K562 (cell line): ENCODE data around the gene DYNC1I2.

Source experiments
- DNMT1 ChIP-seq: fragments of 450-650 bp; IDR thresholded peaks from 2 replicates; pipeline ENCODE4 v1.6.1; 2016; ENCODE audit warnings: antibody characterized with exemption, mild to moderate bottlenecking
- HNRNPK ChIP-seq: fragments of 200-400 bp; formaldehyde crosslinking; IDR thresholded peaks from one replicate; pipeline ENCODE4 v1.6.1; 2018; ENCODE audit warnings: mild to moderate bottlenecking, low read depth, low read length; ENCODE audit not compliant: poor library complexity, severe bottlenecking
- NCOR1 ChIP-seq: fragments of 450-650 bp; IDR thresholded peaks from 2 replicates; pipeline ENCODE4 v1.6.1; 2016; ENCODE audit warnings: mild to moderate bottlenecking, moderate library complexity
- PHF20 ChIP-seq: fragments of 450-650 bp; IDR thresholded peaks from 2 replicates; pipeline ENCODE4 v1.6.1; 2018; ENCODE audit not compliant: partially characterized antibody
- POLR2A ChIP-seq: fragments of 450-650 bp; conservative IDR thresholded peaks from 2 replicates; pipeline ENCODE4 v1.6.1; 2016
- POLR2AphosphoS5 ChIP-seq: IDR thresholded peaks from 2 replicates; pipeline ENCODE4 v1.6.1; 2011; ENCODE audit warnings: mild to moderate bottlenecking, low read depth, low read length, moderate library complexity; ENCODE audit not compliant: control insufficient read depth, insufficient read depth
- RAD51 ChIP-seq: fragments of 450-650 bp; IDR thresholded peaks from 2 replicates; pipeline ENCODE4 v1.7.1; 2016; ENCODE audit warnings: low read depth, mild to moderate bottlenecking, borderline replicate concordance
- RBFOX2 ChIP-seq: fragments of 200-400 bp; formaldehyde crosslinking; IDR thresholded peaks from 2 replicates; pipeline ENCODE4 v1.6.1; 2017; ENCODE audit warnings: low read depth, mild to moderate bottlenecking, low read length, moderate library complexity
- SMAD1 ChIP-seq: fragments of 150-350 bp; IDR thresholded peaks from 2 replicates; pipeline ENCODE4 v1.6.1; 2014; ENCODE audit warnings: low read length, low read depth; ENCODE audit not compliant: partially characterized antibody
- SMAD2 ChIP-seq: fragments of 150-350 bp; IDR thresholded peaks from 2 replicates; pipeline ENCODE4 v1.6.1; 2014; ENCODE audit warnings: low read depth, mild to moderate bottlenecking, low read length
- ZBTB8A ChIP-seq: fragments of 450-650 bp; IDR thresholded peaks from 2 replicates; pipeline ENCODE4 v1.6.1; 2018; ENCODE audit warnings: mild to moderate bottlenecking, moderate library complexity; ENCODE audit not compliant: partially characterized antibody
- TF ChIP-seq, protein P1 (sequence below), 3 experiments: IDR thresholded peaks in 2 of 3; conservative IDR thresholded peaks in 1 of 3; 2 replicates each; pipeline ENCODE4 v1.5.1; 2011 to 2012; ENCODE audit warnings: low read length in 3 of 3, mild to moderate bottlenecking in 3 of 3, control low read depth in 2 of 3, improper control_type of control experiment in 1 of 3, inconsistent platforms in 1 of 3, low read depth in 1 of 3, mixed read lengths in 1 of 3, moderate library complexity in 1 of 3; ENCODE audit not compliant: insufficient read depth in 2 of 3

DNA sequence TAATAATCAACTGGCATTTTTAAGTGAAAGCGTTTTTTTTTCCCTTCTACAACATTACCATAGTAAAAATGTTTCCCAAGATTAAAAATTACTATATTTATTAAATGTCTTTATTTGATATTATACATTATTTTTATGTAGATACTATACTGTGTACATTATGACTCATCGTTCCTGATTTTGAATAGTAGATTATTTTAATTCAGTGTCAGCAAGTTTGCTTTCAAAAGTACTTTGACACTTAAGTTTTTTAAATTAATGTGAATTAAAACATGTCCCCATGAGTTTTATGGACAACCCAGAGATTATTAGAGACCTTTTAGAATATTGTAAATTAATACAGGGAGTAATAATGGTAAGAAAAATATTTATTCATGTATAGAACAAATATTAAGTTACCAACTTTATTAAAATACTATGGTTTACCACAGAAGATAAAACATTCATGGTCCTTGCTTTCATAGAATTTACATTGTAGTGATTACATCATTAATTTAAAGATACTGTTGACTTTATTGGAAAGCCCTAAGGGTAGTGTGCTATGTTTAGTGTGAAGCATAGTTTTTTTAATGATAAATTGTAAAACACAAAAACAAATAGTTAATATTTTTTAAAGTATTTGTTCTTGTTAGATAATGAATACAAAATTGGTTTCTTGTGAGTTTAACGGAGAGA lies 21.9 kb downstream of the DYNC1I2 start:
- TF ChIP-seq, protein P1, sequence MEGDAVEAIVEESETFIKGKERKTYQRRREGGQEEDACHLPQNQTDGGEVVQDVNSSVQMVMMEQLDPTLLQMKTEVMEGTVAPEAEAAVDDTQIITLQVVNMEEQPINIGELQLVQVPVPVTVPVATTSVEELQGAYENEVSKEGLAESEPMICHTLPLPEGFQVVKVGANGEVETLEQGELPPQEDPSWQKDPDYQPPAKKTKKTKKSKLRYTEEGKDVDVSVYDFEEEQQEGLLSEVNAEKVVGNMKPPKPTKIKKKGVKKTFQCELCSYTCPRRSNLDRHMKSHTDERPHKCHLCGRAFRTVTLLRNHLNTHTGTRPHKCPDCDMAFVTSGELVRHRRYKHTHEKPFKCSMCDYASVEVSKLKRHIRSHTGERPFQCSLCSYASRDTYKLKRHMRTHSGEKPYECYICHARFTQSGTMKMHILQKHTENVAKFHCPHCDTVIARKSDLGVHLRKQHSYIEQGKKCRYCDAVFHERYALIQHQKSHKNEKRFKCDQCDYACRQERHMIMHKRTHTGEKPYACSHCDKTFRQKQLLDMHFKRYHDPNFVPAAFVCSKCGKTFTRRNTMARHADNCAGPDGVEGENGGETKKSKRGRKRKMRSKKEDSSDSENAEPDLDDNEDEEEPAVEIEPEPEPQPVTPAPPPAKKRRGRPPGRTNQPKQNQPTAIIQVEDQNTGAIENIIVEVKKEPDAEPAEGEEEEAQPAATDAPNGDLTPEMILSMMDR (IDR thresholded peaks at IDR 0.05 in 2 of 3, conservative IDR thresholded peaks at IDR 0.05 in 1 of 3; ENCODE audit: insufficient read depth in 2 of 3, low read depth in 1 of 3, low read length in 3 of 3) = no peak
- no peak for TF ChIP-seq POLR2A
- no peak for TF ChIP-seq RAD51
- TF ChIP-seq DNMT1 = no peak
- TF ChIP-seq SMAD1 = no peak
- TF ChIP-seq ZBTB8A = no peak
- TF ChIP-seq HNRNPK = no peak
- no peak for TF ChIP-seq POLR2AphosphoS5
- no peak for TF ChIP-seq NCOR1
- TF ChIP-seq PHF20 = no peak
- TF ChIP-seq SMAD2 = no peak
- TF ChIP-seq RBFOX2 = no peak
